Measurements from ENCODE around the gene DUS1L. TPM values are rescaled to one million over a fixed set of nuclear protein-coding genes. Genes with fewer than 3 reads are reported as not detected.

The DUS1L gene
- polyA plus RNA-seq, 1 of the 3 experiments (the other 2 are of a cell fraction): 163 TPM

DNA sequence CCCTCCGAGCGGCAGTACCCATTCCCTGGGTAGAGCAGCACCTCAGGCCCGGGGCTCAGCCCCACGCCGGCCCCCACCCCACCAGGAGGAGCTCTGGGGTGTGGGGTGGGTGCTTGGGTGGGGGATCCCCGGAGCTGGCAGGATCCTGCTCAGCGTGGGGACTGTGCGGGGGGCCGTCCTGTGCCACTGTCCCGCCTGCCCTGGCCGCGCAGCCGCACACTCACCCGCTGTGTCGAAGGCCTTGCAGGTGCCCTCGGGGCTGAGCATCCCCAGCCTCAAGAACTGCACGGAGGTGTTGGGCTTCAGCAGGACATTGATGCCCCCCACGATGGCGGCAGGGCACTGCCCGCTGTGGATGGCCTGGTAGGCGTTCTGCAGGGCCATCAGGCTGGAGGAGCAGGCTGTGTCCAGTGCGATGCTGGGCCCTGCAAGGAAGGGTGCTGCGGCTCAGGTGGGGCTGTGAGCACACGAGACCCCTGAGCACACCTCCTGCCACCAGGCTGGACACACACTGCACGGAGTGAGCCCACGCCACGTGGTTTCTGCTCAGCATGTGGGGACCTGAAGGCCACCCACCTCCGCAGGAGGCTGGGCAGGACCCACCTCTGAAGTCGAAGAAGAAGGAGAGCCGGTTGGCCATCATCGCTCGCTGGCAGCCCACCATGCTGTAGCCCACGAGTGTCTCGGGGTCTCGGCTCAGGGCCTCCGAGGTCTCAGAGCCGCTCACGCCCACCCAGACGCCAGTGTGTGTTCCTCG is 27.6 kb upstream of the DUS1L start (continued):
- TF ChIP-seq, protein P1, sequence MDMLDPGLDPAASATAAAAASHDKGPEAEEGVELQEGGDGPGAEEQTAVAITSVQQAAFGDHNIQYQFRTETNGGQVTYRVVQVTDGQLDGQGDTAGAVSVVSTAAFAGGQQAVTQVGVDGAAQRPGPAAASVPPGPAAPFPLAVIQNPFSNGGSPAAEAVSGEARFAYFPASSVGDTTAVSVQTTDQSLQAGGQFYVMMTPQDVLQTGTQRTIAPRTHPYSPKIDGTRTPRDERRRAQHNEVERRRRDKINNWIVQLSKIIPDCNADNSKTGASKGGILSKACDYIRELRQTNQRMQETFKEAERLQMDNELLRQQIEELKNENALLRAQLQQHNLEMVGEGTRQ (IDR thresholded peaks at IDR 0.05; ENCODE audit: borderline replicate concordance, low read depth, low read length): no peak
- TF ChIP-seq TAF1 (IDR thresholded peaks at IDR 0.05; ENCODE audit: borderline replicate concordance, low read depth, low read length) (no peak), JUND (IDR thresholded peaks at IDR 0.05) (no peak)
- TF ChIP-seq, protein P2, sequence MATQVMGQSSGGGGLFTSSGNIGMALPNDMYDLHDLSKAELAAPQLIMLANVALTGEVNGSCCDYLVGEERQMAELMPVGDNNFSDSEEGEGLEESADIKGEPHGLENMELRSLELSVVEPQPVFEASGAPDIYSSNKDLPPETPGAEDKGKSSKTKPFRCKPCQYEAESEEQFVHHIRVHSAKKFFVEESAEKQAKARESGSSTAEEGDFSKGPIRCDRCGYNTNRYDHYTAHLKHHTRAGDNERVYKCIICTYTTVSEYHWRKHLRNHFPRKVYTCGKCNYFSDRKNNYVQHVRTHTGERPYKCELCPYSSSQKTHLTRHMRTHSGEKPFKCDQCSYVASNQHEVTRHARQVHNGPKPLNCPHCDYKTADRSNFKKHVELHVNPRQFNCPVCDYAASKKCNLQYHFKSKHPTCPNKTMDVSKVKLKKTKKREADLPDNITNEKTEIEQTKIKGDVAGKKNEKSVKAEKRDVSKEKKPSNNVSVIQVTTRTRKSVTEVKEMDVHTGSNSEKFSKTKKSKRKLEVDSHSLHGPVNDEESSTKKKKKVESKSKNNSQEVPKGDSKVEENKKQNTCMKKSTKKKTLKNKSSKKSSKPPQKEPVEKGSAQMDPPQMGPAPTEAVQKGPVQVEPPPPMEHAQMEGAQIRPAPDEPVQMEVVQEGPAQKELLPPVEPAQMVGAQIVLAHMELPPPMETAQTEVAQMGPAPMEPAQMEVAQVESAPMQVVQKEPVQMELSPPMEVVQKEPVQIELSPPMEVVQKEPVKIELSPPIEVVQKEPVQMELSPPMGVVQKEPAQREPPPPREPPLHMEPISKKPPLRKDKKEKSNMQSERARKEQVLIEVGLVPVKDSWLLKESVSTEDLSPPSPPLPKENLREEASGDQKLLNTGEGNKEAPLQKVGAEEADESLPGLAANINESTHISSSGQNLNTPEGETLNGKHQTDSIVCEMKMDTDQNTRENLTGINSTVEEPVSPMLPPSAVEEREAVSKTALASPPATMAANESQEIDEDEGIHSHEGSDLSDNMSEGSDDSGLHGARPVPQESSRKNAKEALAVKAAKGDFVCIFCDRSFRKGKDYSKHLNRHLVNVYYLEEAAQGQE (IDR thresholded peaks at IDR 0.05; ENCODE audit: low read depth, low read length): no peak
- TF ChIP-seq, protein P3, sequence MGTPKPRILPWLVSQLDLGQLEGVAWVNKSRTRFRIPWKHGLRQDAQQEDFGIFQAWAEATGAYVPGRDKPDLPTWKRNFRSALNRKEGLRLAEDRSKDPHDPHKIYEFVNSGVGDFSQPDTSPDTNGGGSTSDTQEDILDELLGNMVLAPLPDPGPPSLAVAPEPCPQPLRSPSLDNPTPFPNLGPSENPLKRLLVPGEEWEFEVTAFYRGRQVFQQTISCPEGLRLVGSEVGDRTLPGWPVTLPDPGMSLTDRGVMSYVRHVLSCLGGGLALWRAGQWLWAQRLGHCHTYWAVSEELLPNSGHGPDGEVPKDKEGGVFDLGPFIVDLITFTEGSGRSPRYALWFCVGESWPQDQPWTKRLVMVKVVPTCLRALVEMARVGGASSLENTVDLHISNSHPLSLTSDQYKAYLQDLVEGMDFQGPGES (IDR thresholded peaks at IDR 0.05; ENCODE audit: low read depth, low read length): no peak
- TF ChIP-seq, protein P4, sequence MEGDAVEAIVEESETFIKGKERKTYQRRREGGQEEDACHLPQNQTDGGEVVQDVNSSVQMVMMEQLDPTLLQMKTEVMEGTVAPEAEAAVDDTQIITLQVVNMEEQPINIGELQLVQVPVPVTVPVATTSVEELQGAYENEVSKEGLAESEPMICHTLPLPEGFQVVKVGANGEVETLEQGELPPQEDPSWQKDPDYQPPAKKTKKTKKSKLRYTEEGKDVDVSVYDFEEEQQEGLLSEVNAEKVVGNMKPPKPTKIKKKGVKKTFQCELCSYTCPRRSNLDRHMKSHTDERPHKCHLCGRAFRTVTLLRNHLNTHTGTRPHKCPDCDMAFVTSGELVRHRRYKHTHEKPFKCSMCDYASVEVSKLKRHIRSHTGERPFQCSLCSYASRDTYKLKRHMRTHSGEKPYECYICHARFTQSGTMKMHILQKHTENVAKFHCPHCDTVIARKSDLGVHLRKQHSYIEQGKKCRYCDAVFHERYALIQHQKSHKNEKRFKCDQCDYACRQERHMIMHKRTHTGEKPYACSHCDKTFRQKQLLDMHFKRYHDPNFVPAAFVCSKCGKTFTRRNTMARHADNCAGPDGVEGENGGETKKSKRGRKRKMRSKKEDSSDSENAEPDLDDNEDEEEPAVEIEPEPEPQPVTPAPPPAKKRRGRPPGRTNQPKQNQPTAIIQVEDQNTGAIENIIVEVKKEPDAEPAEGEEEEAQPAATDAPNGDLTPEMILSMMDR (IDR thresholded peaks at IDR 0.05): no peak

DNA sequence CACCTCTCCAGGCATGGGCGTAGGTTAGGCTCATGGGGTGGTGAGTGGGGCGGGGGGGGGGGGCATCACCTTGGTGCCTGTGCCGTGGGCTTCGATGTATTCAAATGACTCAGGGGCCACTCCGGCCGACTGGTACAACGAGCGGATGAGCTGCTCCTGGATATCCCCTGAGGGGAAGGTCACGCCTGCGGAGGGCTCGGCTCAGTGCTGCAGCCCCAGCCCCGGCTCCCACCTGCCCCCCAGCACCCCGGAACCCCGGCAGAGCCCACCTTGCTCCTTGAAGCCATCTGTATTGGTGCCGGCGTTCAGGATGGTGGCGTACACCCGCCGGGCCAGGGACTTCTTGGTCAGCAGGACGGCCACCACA is 27.0 kb upstream of the DUS1L start:
- Histone ChIP-seq H3K27me3 (ENCODE audit: insufficient read depth) (no peaks in the 10 kb centered on the region), H3K36me3 (replicated peaks in 1 of 2; ENCODE audit: control insufficient read depth in 1 of 2, insufficient read depth in 2 of 2, low read length in 1 of 2) (peaks cover 34 to 80% of the 10 kb centered on the region in 2 experiments), H3K4me2 (no peak overlapping the region), H2AFZ (ENCODE audit: low read depth) (no peak overlapping the region), H3K27ac (ENCODE audit: low read depth in 2 of 2, low read length in 1 of 2) (no peak overlapping the region), H3K4me1 (ENCODE audit: control insufficient read depth in 1 of 2, insufficient read depth in 2 of 2, low read depth in 1 of 2, low read length in 1 of 2) (peaks cover 10 to 13% of the 10 kb centered on the region in 2 experiments; a peak in 1 of 4 replicates), H3K9me3 (no peaks in the 10 kb centered on the region), H3K9ac (no peak overlapping the region), H3F3A (replicated peaks; ENCODE audit: insufficient read depth) (no peaks in the 10 kb centered on the region), H3K9me2 (no peaks in the 10 kb centered on the region), H4K20me1 (ENCODE audit: insufficient read depth) (peaks cover 23% of the 10 kb centered on the region), H3K79me2 (ENCODE audit: insufficient read depth) (peaks cover 32% of the 10 kb centered on the region), H3K4me3 (ENCODE audit: low read depth in 2 of 2, low read length in 1 of 2) (no peak overlapping the region)
- DNase-seq: no peak
- CTCF ChIA-PET: interaction anchor here (1.0 to 4.3 kb wide), 2 partner anchors 26 to 63 kb away, joined by 4 to 22 read pairs; no protein-coding TSS in a partner anchor
- POLR2A ChIA-PET: interaction anchor here (0.6 kb wide), 1 partner anchor 9 kb away, joined by 5 read pairs; no protein-coding TSS in a partner anchor
- TF ChIP-seq FOXJ3 (CRISPR knock-in tag; IDR thresholded peaks at IDR 0.05): no peak
- no peak for TF ChIP-seq RXRA (IDR thresholded peaks at IDR 0.05; ENCODE audit: borderline replicate concordance, low read depth)
- TF ChIP-seq JUND (IDR thresholded peaks at IDR 0.05): no peak
- no peak for TF ChIP-seq TAF1 (IDR thresholded peaks at IDR 0.05; ENCODE audit: borderline replicate concordance, low read depth, low read length)
- no peak for TF ChIP-seq FOSL2 (IDR thresholded peaks at IDR 0.05; ENCODE audit: borderline replicate concordance, low read depth)
- TF ChIP-seq, protein P5, sequence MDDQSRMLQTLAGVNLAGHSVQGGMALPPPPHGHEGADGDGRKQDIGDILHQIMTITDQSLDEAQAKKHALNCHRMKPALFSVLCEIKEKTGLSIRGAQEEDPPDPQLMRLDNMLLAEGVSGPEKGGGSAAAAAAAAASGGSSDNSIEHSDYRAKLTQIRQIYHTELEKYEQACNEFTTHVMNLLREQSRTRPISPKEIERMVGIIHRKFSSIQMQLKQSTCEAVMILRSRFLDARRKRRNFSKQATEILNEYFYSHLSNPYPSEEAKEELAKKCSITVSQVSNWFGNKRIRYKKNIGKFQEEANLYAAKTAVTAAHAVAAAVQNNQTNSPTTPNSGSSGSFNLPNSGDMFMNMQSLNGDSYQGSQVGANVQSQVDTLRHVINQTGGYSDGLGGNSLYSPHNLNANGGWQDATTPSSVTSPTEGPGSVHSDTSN (IDR thresholded peaks at IDR 0.05): no peak
- WGBS (ENCODE audit: low lambda C conversion rate): 92% methylated on average over 6 of the region's 20 CpGs
